Loucy (cell line): Measurements from ENCODE around the gene ATP5PD.
A peak's percentile ranks its signal among the peaks of the same experiment; 100 is the strongest.

ENCODE experiments used
- H2AFZ ChIP-seq: fragments of 200-600 bp; sonication (generic); 2 replicates; pipeline ENCODE4 v1.6.0; 2016; ENCODE audit warnings: antibody characterized with exemption, mild to moderate bottlenecking, low read length, moderate library complexity
- H3F3A ChIP-seq: fragments of 200-600 bp; 2 replicates; pipeline ENCODE4 v1.6.0; 2016; ENCODE audit warnings: antibody characterized with exemption, low read depth, mild to moderate bottlenecking
- H3K27me3 ChIP-seq: fragments of 200-600 bp; sonication (generic); 2 replicates; pipeline ENCODE4 v1.6.1; 2014; ENCODE audit warnings: low read length, mild to moderate bottlenecking; ENCODE audit not compliant: insufficient read depth, poor library complexity, severe bottlenecking
- H3K36me3 ChIP-seq: fragments of 200-600 bp; sonication (generic); 2 replicates; pipeline ENCODE4 v1.6.1; 2016; ENCODE audit warnings: low read length; ENCODE audit not compliant: insufficient read depth
- H3K4me1 ChIP-seq: fragments of 200-600 bp; sonication (generic); 2 replicates; pipeline ENCODE4 v1.5.1; 2014; ENCODE audit warnings: low read length, mild to moderate bottlenecking; ENCODE audit not compliant: insufficient read depth, poor library complexity, severe bottlenecking
- H3K4me2 ChIP-seq: fragments of 200-600 bp; sonication (generic); 2 replicates; pipeline ENCODE4 v1.6.0; 2014; ENCODE audit warnings: antibody characterized with exemption, low read length, low read depth, mild to moderate bottlenecking; ENCODE audit not compliant: poor library complexity, severe bottlenecking
- H3K4me3 ChIP-seq: fragments of 200-600 bp; sonication (generic); 2 replicates; pipeline ENCODE4 v1.5.1; 2014; ENCODE audit warnings: low read length, mild to moderate bottlenecking, mixed read lengths; ENCODE audit not compliant: poor library complexity, severe bottlenecking
- H3K79me2 ChIP-seq: fragments of 200-600 bp; sonication (generic); 2 replicates; pipeline ENCODE4 v1.6.1; 2014; ENCODE audit warnings: low read length; ENCODE audit not compliant: insufficient read depth
- H3K9ac ChIP-seq: fragments of 200-600 bp; sonication (generic); 2 replicates; pipeline ENCODE4 v1.6.0; 2014; ENCODE audit warnings: mild to moderate bottlenecking, low read depth, low read length, moderate library complexity; ENCODE audit not compliant: poor library complexity, severe bottlenecking
- H3K9me2 ChIP-seq: fragments of 200-600 bp; sonication (generic); replicated peaks from 2 replicates; pipeline ENCODE4 v1.6.1; 2016; ENCODE audit warnings: low read depth, low read length, mixed read lengths
- H3K9me3 ChIP-seq: fragments of 200-600 bp; sonication (generic); 2 replicates; pipeline ENCODE4 v1.6.1; 2014; ENCODE audit warnings: mild to moderate bottlenecking, antibody characterized with exemption, low read length, low read depth; ENCODE audit not compliant: insufficient read depth
- H4K20me1 ChIP-seq: fragments of 200-600 bp; sonication (generic); 2 replicates; pipeline ENCODE4 v1.6.0; 2014; ENCODE audit warnings: antibody characterized with exemption, low read length, mild to moderate bottlenecking; ENCODE audit not compliant: insufficient read depth, poor library complexity, severe bottlenecking
- EZH2phosphoT487 ChIP-seq: fragments of 200-600 bp; IDR thresholded peaks from 2 replicates; pipeline ENCODE4 v1.6.1; 2018; ENCODE audit warnings: antibody characterized with exemption, mild to moderate bottlenecking, moderate library complexity, borderline replicate concordance
- TF ChIP-seq, protein P1 (sequence below): fragments of 200-600 bp; sonication (generic); conservative IDR thresholded peaks from 2 replicates; pipeline ENCODE4 v1.5.1; 2014; ENCODE audit warnings: mild to moderate bottlenecking, antibody characterized with exemption, low read length

Gene ATP5PD

DNA sequence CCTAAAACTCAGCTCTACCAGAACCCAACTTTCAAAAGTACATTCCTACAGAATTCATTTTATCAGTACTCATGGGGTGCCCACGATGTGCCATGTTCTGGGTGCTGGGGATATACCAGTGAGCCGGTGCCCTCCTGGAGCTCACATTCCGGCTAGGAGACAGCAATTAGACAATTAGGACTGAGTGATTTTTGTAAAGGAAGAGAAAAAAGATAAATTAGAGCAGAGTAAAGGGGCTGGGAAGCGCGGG, 34.7 kb downstream of the ATP5PD start:
- peak overlapping the region; percentile 97 for H2AFZ ChIP-seq
- TF ChIP-seq EZH2phosphoT487: no peak
- TF ChIP-seq, protein P1, sequence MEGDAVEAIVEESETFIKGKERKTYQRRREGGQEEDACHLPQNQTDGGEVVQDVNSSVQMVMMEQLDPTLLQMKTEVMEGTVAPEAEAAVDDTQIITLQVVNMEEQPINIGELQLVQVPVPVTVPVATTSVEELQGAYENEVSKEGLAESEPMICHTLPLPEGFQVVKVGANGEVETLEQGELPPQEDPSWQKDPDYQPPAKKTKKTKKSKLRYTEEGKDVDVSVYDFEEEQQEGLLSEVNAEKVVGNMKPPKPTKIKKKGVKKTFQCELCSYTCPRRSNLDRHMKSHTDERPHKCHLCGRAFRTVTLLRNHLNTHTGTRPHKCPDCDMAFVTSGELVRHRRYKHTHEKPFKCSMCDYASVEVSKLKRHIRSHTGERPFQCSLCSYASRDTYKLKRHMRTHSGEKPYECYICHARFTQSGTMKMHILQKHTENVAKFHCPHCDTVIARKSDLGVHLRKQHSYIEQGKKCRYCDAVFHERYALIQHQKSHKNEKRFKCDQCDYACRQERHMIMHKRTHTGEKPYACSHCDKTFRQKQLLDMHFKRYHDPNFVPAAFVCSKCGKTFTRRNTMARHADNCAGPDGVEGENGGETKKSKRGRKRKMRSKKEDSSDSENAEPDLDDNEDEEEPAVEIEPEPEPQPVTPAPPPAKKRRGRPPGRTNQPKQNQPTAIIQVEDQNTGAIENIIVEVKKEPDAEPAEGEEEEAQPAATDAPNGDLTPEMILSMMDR: no peak
- no peaks in the 10 kb centered on the region for H3K9me2 ChIP-seq

DNA sequence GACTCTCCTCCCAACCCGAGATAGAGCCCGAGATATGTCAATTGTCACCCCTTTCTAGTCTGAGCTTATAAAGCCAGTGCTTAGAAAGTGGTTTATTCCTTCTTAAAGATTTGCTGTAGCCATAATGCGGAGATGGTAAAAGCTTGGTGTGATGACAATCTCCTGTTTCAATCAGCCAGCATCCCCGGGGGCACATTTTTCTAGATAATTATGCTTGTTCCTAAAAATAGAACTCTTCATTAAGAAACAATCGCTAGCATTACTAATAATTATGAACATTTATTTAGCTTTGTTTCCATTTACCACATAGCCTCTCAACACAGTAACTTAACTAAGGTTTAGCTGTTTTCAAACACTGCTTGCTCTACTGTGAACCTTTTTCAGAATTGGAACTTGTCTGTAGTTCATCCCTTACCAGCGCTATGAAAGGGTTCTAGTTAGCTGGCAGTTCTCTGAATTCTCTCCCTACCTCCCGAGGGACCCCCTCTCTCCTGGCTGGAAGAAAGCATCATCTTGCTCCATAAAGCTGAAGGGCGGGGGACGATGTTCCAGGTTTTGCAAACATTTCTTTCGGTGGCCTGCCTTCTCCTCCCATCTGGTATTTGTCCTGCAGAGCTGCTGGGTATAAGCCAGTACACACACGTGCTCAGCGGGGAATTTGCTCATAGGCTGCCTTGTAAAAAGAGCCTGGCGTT, 35.2 kb downstream of the ATP5PD start:
- H3K4me2 ChIP-seq: peak overlapping the region; percentile 90
- H3K4me3 ChIP-seq: peak overlapping the region; percentile 90

More for the DNA sequence above, 34.7 kb downstream of the ATP5PD start:
- Histone ChIP-seq H3K4me3 (peak overlapping the region; percentile 90), H3K36me3 (no peaks in the 10 kb centered on the region), H3K27me3 (no peaks in the 10 kb centered on the region), H3K9ac (peak overlapping the region; percentile 86), H3K9me3 (no peaks in the 10 kb centered on the region), H3K4me1 (peaks cover 16% of the 10 kb centered on the region), H4K20me1 (no peaks in the 10 kb centered on the region), H3K79me2 (peaks cover 20% of the 10 kb centered on the region; the same call in 1 of the 2 replicates), H3K4me2 (peak overlapping the region; percentile 90), H3F3A (peaks cover 9% of the 10 kb centered on the region; the same call in 1 of the 2 replicates)

DNA sequence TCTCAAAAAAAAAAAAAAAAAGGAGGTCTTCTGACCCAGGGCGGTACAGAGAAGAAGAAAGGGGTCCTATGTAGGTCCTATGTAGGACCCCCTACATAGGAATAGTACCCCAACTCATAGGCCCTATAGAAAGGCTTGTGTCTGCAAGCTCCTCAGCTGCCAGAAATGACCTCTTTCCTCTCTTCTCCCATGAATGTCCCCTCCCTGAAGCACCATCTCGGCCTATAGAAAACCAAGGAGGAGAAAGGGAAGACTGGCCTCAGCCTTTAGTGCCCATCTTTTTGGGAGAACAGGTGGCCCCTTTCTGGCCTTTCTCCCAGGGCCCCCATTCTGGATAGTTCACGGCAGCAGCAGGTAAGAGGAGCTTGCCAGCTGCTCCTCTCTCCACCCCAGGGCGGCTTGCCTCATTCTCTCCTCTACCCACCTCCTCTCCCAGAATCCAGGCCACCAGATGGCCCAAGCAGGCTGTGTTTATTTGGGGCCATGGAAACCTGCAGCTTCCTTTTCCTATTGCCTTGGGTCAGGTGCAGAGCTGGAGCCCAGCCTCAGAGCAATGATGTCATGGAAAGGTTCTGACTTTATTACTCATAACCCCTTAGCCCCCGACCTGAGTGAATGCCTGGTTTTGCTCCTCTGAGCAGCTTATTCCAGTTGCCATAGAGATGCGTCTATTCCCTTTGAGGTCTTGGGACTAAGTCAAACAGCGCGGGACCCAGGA, 35.9 kb downstream of the ATP5PD start:
- Histone ChIP-seq H3K27me3 (no peaks in the 10 kb centered on the region), H3K36me3 (no peaks in the 10 kb centered on the region), H2AFZ (no peak overlapping the region), H3K9me3 (no peaks in the 10 kb centered on the region), H3K4me3 (no peak overlapping the region), H4K20me1 (no peaks in the 10 kb centered on the region), H3K4me1 (peaks cover 16% of the 10 kb centered on the region), H3F3A (peaks cover 9% of the 10 kb centered on the region; the same call in 1 of the 2 replicates), H3K9ac (no peak overlapping the region), H3K4me2 (no peak overlapping the region), H3K9me2 (no peaks in the 10 kb centered on the region), H3K79me2 (peaks cover 20% of the 10 kb centered on the region; the same call in 1 of the 2 replicates)
- TF ChIP-seq EZH2phosphoT487: no peak
- TF ChIP-seq, protein P1: no peak

More for the DNA sequence above, 35.2 kb downstream of the ATP5PD start:
- peak overlapping the region; percentile 86 for H3K9ac ChIP-seq
- peaks cover 16% of the 10 kb centered on the region for H3K4me1 ChIP-seq
- H3K9me3 ChIP-seq: no peaks in the 10 kb centered on the region
- H3K36me3 ChIP-seq: no peaks in the 10 kb centered on the region
- no peaks in the 10 kb centered on the region for H4K20me1 ChIP-seq
- H3K9me2 ChIP-seq: no peaks in the 10 kb centered on the region
- no peak for TF ChIP-seq EZH2phosphoT487
- TF ChIP-seq, protein P1: no peak
- H3F3A ChIP-seq: peaks cover 9% of the 10 kb centered on the region; the same call in 1 of the 2 replicates
- peak overlapping the region; percentile 97 for H2AFZ ChIP-seq
- peaks cover 20% of the 10 kb centered on the region; the same call in 1 of the 2 replicates for H3K79me2 ChIP-seq
- H3K27me3 ChIP-seq: no peaks in the 10 kb centered on the region
